ENCODE results near the gene CCDC71. TPM values are rescaled to one million over a fixed set of nuclear protein-coding genes. Genes with fewer than 3 reads are reported as not detected.

CCDC71 gene
- total and polyA plus RNA-seq, 3 donors from 2014 or later, result 27.6 to 55.0 (median 34.3) TPM

- Histone ChIP-seq H3K27me3 (no peaks in the 10 kb centered on the region), H3K4me3 (no peak overlapping the region), H3K9me3 (no peaks in the 10 kb centered on the region), H3K27ac (no peak overlapping the region), H3K4me1 (peaks cover 16% of the 10 kb centered on the region), H3K36me3 (ENCODE audit: low read depth, missing control alignments) (no peaks in the 10 kb centered on the region)
- 78 to 83% methylated on average over 2 to 3 of the region's 3 CpGs for WGBS, 2 donors
- intact Hi-C loops (cut with DNase I; ENCODE audit: low total_unique reads), result no loop called here
- no peak for TF ChIP-seq POLR2A (IDR thresholded peaks at IDR 0.05)
- TF ChIP-seq, protein P1, sequence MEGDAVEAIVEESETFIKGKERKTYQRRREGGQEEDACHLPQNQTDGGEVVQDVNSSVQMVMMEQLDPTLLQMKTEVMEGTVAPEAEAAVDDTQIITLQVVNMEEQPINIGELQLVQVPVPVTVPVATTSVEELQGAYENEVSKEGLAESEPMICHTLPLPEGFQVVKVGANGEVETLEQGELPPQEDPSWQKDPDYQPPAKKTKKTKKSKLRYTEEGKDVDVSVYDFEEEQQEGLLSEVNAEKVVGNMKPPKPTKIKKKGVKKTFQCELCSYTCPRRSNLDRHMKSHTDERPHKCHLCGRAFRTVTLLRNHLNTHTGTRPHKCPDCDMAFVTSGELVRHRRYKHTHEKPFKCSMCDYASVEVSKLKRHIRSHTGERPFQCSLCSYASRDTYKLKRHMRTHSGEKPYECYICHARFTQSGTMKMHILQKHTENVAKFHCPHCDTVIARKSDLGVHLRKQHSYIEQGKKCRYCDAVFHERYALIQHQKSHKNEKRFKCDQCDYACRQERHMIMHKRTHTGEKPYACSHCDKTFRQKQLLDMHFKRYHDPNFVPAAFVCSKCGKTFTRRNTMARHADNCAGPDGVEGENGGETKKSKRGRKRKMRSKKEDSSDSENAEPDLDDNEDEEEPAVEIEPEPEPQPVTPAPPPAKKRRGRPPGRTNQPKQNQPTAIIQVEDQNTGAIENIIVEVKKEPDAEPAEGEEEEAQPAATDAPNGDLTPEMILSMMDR (IDR thresholded peaks at IDR 0.05), result no peak
- DNase-seq, result no peak
Measured at GRCh38 chr3:49161808-49162530, 4.2 kb downstream of the CCDC71 start.

GRCh38 chr3:49161197-49161596 is 4.9 kb downstream of the CCDC71 start:
- TF ChIP-seq, protein P1 (IDR thresholded peaks at IDR 0.05), result no peak
- TF ChIP-seq POLR2A (IDR thresholded peaks at IDR 0.05), result no peak
- intact Hi-C loops (cut with DNase I; ENCODE audit: low total_unique reads), result no loop called here
- DNase-seq, result no peak
- H3K9me3 ChIP-seq, result no peaks in the 10 kb centered on the region
- no peak overlapping the region for H3K4me3 ChIP-seq
- no peaks in the 10 kb centered on the region for H3K27me3 ChIP-seq
- 80 to 94% methylated on average over 1 to 2 of the region's 2 CpGs for WGBS, 2 donors
- peaks cover 9% of the 10 kb centered on the region for H3K4me1 ChIP-seq
- H3K36me3 ChIP-seq (ENCODE audit: low read depth, missing control alignments), result no peaks in the 10 kb centered on the region
- no peak overlapping the region for H3K27ac ChIP-seq

DNA sequence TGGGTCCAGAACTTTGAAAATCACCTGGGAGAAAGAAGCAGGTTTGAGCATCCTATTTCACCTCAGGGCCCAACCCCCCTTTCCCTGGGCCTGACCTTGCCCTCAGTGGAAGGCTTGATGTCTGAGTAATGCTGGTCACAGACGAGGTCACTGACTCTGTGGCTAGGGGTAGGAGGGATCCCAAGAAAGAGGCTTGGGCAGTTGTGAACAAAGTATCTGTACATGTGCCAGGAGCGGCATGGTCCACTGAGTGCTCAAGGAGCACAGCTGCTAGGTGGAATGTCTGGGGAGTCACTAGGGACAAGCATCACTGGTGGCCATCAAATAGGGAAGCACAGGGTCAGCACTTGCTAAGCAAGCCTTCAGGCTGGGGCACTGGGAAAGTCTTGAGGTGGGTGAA is 7.3 kb downstream of the CCDC71 start:
- no peaks in the 10 kb centered on the region for H3K4me1 ChIP-seq
- TF ChIP-seq, protein P1 (IDR thresholded peaks at IDR 0.05), result no peak
- TF ChIP-seq POLR2A (IDR thresholded peaks at IDR 0.05), result no peak
- no peaks in the 10 kb centered on the region for H3K36me3 ChIP-seq (ENCODE audit: low read depth, missing control alignments)
- H3K27ac ChIP-seq, result no peak overlapping the region
- no peak for DNase-seq
- H3K4me3 ChIP-seq, result no peak overlapping the region
- intact Hi-C loops (cut with DNase I; ENCODE audit: low total_unique reads), result no loop called here
- 53 to 100% methylated on average over 1 to 2 of the region's 2 CpGs for whole genome bisulfite sequencing, 2 donors
- H3K27me3 ChIP-seq, result no peaks in the 10 kb centered on the region
- no peaks in the 10 kb centered on the region for H3K9me3 ChIP-seq

- Histone ChIP-seq H3K27ac (no peak overlapping the region), H3K4me1 (no peaks in the 10 kb centered on the region), H3K36me3 (ENCODE audit: low read depth, missing control alignments) (no peaks in the 10 kb centered on the region), H3K4me3 (no peak overlapping the region), H3K27me3 (no peaks in the 10 kb centered on the region), H3K9me3 (no peaks in the 10 kb centered on the region)
- WGBS, 2 donors, result 74 to 84% methylated on average over 5 of the region's 5 CpGs
- TF ChIP-seq POLR2A (IDR thresholded peaks at IDR 0.05), result no peak
- TF ChIP-seq, protein P1 (IDR thresholded peaks at IDR 0.05), result no peak
- intact Hi-C loops (cut with DNase I; ENCODE audit: low total_unique reads), result no loop called here
- DNase-seq, result peak; percentile 47
Measured at GRCh38 chr3:49158103-49158709, 7.9 kb downstream of the CCDC71 start.
